GM18873 (cell line): ENCODE data around the gene PHF21A.

ENCODE experiments used
- ATAC-seq: cut with Tn5 transposase; IDR thresholded peaks from one replicate; pipeline ENCODE4 v1.9.1; 2021; ENCODE audit warnings: mild to moderate bottlenecking, moderate library complexity, moderate number of reproducible peaks; ENCODE audit not compliant: unreplicated experiment, low FRiP score

Gene PHF21A

DNA sequence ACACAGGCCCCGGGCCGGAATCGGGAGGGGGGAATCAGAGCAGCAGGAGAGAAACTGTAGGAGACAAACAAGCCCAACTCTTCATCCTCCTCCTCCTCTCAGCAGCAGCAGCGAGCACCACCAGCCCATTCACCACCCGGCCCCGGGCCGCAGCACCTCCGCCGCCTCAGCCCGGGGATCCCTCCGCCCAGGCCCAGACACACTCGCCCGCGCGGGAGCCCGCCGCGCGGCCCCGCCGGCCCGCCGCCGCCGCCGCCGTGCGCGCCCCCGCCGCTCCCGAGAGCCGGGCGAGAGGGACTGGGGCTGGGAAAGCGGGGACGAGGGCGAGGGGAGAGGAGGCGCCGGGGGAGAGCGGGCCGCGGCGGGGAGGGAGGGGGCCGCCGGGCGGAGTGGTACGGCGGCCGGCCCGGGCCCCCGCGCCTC, at the start of gene PHF21A:
TSS of gene PHF21A (minus strand) at position 154 of the 423 bp plus-strand sequence. CDS start 37,235 bp downstream, outside the sequence.
- ATAC-seq, result peak; percentile 33

DNA sequence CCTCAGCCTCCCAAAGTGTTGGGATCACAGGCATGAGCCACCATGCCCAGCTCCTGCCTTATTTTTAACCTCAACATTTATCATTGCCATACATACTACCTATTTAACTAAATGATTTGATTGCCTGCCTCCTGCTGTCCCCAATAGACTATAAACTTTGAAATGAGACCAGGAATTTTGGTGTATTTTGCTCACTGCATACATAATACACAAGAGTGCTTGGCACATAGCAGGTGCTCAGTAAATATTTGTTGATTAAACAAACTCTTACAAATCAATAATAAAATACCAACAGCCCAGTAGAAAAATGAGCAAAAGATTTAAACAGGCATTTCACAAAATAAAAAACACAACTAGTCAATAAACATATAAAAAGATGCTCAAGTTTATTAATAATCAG, 49.5 kb upstream of the PHF21A start:
- ATAC-seq, result no peak

DNA sequence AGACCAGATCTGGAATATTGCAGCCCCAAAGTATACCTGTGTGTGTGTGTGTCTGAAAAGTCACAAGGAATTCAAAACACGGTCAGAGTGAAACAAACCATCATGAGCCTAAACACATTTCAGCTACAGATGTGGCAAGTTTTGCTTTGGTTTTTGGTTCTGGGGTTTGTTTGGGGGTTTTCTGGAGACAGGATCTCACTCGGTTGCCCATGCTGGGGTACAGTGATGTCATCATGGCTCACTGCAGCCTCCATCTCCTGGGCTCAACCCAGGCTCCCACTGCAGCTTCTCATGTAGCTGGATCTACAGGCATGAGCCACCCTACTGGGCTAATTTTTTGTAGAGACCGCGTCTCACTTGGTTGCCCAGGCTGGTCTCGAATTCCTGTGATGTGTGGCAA, 41.4 kb upstream of the PHF21A start:
- no peak for ATAC-seq

DNA sequence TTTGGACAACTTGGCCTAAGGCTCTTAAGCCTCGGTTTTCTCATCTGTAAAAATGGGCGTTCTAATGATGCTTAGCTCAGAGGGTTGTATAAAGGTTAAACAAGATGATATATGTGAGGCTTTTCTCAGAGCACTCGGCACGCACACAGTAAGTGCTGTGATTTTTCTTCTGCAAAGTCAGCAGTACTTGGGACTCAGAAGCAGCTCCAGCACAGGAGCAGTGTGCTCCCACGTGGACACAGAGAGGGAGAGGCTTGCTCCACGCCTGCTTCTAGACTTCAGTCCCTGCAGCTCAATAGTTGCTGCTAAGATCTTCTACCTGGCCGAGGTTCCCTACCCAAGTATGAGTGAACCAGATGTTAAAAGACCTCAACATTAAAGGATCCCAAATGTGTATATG, 39.9 kb upstream of the PHF21A start:
- ATAC-seq, result no peak

DNA sequence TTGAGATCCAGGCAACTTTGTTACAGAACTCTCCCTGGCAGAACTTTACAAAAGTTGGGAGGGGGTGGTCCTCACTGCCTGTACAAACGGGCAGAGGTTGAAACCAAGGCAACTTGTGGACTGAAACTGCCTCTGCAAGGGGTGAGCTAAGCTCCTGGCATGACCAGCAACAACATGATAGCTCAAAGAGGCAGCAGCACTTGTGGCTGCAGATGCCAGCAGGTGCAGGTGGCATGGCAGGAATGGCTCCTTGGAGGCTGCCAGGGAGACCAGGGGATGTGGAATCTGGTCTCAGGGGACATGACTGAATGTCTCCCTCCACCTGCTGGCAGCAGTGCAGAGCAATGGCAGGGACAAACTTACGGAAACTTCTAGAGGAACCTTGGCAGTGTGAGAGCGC, 38.8 kb upstream of the PHF21A start:
- ATAC-seq, result no peak

DNA sequence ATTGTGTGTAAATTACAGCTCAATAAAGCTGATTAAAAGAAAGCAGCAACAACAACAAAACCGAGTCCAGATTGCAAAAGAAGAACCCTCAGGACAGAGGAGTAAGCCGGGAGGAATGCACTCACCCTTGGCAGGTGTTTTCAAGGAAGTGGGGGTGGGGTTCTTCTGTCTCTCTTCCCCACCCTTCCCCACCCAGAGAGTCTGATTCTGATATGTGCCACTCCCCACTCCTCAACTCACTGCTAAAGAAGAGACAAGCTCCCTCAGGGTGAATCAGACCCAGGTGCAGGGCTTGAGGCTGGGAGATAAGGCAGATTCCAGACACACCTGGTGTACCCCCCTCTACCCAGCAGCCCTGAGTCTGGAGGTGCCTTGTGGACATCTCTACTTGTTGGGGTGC, 38.4 kb upstream of the PHF21A start:
- ATAC-seq, result no peak

DNA sequence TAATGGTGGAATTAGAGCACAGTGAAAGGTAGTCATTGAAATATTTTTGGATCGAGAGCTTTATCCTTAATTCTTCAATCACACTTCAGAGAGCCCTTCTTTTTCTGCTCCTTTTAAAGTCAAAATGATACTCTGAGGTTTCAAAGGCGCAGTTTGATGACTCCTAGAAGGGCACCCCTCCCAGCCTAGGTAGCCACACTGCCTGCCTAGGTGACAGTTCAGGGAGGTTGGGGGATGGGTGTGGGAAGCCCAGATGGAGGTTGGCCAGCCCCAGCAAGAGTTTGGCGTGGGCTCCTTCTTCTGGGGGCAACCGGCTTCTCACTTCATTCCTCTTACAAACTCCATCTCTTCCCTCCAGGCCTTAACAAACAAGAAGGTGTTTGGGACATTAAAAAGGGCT, 28.6 kb upstream of the PHF21A start:
- no peak for ATAC-seq

DNA sequence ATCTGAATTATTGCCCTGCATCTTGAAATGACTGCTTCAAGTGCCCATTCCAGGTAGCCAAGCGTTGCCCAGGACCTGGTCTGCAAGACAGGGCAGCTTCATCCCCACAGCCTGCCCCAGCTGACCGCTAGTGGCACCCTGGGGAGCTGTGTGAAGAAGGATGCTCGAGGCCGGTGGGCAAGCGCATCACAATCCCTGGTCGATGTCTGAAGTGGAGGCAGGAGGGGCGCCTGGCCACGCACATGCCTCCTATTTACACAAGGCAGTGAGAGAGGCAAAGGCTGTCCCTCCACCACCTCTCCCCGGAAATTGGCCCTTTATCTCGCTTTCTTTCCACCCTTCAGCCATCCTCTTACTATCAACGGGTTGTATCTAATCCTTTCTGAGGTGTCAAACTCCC, 28.1 kb upstream of the PHF21A start:
- no peak for ATAC-seq

DNA sequence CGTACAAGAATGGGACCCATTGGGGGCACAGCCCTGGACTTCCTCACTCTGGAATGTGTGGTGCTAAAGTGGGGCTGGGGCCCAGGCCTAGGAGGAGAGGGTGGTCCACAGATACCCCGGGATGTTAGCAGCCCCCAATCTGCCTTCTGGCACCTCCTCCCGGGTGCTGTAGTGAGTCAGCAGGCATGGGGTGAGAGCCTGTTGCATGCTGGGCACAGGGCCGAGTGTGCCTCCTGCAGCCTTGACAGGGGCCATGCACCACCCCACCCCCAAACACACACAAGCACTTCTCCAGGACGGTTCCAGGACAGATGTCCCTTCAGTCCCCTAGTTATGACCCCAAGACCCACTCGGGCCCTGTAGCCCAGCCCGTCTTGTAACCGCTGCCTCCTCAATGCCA, 23.5 kb upstream of the PHF21A start:
- no peak for ATAC-seq

DNA sequence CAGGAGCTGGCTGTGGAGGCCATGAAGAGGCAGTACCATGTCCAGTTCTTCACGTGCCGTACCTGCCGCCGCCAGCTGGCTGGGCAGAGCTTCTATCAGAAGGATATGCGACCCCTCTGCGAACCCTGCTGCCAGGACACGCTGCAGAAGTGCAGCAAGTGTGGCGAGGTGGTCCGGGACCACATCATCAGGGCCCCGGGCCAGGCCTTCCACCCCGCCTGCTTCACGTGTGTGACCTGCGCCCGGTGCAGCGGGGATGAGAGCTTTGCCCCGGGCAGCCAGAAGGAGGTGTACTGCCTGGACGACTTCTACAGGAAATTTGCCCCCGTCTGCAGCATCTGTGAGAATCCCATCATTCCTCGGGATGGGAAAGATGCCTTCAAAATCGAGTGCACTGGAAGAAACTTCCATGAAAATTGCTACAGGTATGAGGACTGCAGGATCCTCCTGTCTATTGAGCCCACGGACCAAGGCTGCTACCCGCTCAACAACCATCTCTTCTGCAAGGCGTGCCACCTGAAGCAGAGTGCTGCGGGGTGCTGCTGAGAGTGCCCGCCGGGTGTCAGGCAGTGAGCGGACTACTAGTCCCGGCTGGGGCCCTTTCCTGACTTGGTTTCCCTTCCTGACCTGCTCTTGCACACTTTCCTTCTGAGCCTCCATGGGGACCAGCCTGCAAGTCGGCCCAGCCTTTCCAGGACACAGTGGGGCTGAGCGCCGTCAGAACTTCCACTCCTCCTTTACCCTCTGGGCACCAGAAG, 22.0 kb upstream of the PHF21A start:
- no peak for ATAC-seq

DNA sequence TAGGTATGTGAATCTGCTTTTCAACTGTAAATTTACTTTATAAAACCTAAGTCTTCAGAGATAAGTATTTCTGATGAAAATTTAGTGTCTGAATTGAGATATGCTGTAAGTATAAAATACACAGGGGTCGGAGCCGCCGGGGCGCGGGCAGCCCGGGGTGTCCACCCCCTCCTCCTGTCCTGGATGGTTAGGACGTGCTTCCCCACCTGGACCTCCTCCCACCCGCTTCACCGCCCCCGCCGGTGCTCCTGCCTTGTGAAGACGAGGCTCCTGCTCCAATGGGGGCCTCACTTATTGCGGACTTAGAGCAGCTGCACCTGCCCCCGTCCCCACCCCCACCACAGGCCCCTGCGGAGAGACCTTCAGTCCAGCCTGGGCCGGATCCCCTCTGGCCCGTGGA, 21.3 kb upstream of the PHF21A start:
- no peak for ATAC-seq

DNA sequence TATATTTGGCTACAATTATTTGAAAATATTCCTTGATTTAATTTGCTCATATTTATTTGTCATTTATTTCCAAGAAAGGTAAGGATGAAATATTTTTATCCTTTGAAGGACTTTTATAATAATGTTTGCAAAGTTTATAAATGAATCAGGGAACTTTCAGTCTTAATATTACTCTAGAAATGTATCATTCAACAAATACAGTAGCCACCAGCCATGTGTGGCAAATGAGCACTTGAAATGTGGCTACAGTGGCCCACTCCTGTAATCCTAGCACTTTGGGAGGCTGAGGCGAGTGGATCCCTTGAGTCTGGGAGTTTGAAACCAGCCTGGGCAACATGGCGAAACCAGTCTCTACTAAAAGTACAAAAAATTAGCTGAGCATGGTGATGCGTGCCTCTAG, 20.3 kb upstream of the PHF21A start:
- no peak for ATAC-seq

DNA sequence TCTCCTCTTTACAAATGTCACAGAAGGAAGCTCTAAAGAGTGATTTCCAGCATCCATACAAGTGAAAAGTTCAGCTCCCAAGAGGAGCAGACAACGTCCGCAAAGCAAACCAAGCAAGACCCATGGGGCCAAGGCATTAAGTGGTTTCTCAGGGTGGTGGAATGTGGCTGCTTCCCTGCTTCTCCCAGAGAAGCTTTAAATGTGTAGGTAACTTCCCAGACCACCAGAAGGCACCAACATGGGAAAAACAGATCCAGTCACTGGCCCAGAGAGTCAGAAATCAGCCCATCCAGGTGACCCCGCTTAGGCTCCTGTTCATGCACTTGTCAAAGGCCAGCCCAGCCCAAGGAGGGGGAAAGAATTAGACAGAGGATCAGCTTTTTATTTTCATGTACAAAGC, 13.3 kb upstream of the PHF21A start:
- no peak for ATAC-seq

DNA sequence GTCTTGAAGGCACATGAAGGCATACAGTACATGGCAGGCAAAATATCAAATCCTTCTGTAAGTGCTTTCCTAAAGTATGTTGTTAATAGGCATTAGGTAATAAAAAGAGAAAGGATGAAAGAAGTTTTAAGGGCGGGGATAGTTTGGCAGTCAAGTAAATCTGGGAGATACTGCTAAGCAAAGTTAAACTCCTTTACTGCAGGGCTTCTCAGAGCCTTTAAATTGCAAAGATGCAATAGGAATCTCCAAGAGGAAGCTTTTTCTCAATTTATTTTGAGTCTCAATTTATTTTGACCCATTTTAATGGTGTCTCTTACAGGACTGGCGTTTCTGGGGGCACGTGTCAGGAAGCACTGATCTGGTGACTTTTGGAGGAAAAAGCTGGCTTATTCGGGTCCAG, 12.8 kb upstream of the PHF21A start:
- no peak for ATAC-seq

DNA sequence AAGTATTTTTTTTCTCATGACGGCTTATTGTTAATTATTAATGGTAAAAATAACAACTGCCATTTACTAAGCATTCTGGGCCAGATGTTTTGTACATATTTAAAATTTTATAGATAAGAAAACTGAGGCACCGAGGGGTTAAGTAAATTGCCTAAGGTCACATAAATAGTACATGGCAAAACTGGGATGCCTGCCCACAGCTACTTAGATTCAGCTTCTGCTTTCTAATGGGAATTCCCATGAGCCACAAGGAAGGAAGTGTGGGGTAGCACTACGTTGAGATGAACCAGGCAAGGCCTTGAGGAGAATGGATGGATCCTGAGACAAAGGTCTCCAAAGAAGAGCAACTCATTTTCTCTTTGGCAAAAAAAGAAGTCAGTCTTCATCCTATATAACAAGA, 11.9 kb upstream of the PHF21A start:
- ATAC-seq, result no peak

DNA sequence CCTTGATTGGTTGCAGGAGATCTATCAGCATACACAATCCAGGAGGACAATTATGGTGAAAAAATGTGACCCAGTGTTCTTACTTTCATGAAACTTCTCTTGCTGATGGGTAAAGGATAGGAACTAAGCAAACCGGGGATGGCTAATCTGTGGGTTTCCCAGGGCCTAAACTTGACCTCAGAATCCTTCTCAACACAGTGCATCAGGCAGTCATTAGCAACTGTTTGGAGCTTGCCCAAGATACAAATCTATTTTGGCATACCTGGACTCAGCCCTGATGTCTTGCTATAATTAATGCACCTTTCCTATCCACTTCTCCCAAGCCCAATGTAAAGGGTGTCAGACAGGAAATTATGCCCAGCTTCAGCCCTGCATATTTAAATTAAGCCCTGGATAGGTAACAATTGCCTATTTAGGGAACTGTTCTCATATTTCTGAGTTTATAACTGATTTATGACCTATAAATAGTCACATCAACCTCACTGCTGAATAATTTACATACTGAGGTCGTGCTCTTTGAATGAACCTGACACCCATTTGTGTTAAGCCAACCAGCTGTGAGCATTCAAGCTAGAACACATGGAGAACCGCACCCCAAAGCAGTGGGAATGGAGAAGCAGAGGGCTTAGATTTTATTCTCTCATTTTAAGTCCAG, 9.2 kb upstream of the PHF21A start:
- no peak for ATAC-seq

DNA sequence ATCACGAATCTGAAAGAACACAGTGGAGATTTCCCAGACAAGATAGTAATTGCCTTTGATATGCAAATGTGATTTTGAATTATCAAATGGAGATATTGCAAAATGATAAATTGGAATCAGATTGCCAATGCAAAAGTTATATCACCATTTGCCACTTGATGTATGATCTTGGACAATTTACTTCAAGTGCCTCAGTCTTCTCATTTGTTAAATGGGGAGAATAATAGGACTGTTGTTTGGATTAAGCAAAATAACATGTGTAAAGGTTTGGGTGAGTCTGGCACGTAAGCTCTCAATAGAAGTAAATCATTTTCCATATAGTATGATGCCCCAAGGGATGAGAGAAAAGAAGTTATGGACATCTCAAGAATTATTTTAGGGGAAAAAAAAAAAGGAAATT, 7.9 kb upstream of the PHF21A start:
- ATAC-seq, result no peak

DNA sequence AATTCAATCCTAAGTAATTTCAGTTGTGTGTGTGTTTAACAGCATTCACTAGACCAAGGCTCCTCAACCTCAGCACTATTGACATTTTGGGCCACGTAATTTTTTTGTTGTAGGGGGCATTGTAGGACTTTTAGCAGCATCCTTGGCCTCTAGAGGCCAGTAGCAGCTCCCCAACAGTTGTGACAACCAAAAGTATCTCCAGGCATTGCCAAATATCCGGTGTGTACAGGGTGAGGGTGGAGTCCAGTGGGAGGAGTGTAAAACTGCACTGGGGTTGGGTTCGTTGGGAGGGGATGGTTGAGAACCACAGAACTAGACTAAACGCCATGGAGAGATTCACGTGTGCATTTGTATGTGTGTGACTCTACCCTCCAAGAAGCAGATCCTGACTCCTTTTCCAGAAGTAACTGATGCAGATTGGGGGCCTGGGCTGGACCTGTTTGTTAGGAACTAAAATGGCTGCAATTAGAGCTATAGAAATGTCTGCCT, 5.9 kb upstream of the PHF21A start:
- ATAC-seq, result no peak

DNA sequence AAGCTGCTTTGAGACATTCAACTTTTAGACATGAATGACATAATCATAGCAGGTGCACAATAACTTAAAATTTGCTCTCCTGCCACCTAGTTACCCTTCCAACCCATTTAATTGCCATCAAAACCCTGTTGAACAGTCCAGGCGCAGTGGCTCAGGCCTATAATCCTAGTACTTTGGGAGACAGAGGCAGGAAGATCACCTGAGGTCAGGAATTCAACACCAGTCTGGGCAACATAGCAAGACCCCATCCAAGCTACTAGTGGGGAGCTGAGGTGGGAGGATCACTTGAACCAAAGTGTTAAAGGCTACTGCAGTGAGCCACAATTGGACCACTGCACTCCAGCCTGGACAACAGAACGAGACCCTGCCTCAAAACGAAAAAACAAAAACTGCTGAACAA, 4.0 kb upstream of the PHF21A start:
- no peak for ATAC-seq

DNA sequence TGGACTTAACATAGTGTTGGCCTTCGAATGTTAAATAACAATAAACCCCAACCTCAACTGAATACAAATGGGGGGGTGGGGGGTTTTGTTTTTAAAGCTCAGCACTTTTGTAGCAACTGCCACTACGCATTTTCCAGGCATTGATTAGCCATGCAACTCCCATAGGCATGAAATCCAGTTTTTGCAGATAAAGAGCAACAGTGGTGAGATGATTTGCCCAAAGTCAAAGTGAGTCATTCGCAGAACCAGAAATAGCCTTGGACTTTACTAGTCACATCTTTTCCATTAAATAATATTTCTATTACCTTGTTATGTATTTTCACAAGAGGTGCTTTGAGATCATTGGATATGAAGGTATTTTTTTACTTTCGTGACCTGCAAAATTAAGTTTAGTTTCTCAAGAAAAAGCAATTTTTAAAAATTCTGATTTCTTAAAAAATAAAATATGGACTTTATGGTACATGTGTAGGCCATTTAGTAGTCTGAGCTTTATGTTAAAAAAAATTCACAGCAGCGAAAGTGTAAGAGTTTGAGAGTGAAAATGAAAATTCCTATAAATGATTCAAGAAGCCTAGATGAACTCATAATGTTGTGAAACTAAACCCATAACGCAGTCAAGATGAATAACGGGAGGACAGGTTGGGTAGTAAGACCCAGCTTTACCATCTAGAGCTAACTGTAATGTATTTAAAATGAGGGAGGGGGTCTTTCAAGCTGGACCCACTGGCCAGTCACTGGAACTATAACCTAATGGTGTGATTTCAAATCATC, 1.9 kb upstream of the PHF21A start:
- no peak for ATAC-seq

DNA sequence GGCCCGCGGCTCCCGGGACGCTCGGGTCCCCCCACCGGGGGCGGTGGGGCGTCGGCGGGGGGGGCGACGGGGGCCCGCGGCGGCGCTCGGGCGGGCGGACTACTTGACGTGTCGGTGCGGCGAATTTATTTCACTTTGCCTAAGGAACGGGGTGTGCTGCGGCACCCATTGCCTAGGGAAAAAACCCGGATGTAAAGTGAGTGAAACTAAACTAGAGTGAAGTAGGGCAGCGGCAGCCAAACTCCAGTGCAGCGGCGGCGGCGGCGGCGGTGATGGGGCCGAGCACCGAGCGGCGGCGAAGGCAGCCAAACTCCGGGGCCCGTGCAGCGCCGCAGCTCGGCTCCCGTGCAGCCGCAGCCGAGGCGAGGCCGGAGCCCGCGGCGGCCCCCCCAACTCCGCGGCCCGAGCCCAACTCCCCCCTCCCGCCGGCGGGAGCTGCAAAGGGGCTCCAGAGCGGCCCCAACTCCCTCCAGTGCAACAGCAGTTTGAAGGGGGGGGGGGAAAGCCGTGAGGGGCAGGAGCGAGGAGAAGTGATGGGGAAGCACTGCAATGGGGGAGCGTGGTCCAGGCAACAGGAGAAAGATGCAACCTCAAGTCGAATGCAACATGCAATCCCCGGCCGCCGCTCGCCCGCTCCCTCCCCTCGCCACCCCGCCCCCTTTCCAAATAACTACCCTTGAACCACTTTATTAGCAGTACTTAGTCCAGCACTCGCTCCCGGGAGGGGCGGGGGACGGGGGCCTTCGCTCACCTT, 647 bp upstream of the PHF21A start:
- ATAC-seq, result peak; percentile 37
